Central memory CD4-positive, alpha-beta T cell (primary cell): Measurements from ENCODE around the gene MTHFD2L.

Source experiments
- DNase-seq: peaks from one replicate; pipeline ENCODE4 v3.0.0; 2022

MTHFD2L gene

GRCh38 chr4:74344031-74344430, 186.1 kb downstream of the MTHFD2L start:
- no peak for DNase-seq
